HAP-1 (cell line): ENCODE data around the gene COMP.

Source experiments
- DNase-seq, 2 experiments: peaks; one replicate each; pipeline ENCODE4 v3.0.0-alpha.2; 2016 to 2020; ENCODE audit warnings: low spot score in 2 of 2
- H3K27me3 ChIP-seq: fragments of 250-450 bp; sonication (Bioruptor Pico); 2 replicates; pipeline ENCODE4 v1.5.1; 2020; ENCODE audit warnings: low read depth, mild to moderate bottlenecking, moderate library complexity
- H3K36me3 ChIP-seq: fragments of 250-450 bp; sonication (Bioruptor Pico); replicated peaks from 2 replicates; pipeline ENCODE4 v1.5.1; 2020; ENCODE audit warnings: mild to moderate bottlenecking
- H3K4me1 ChIP-seq: fragments of 250-450 bp; sonication (Bioruptor Pico); 2 replicates; pipeline ENCODE4 v1.5.1; 2020; ENCODE audit warnings: mild to moderate bottlenecking
- H3K4me3 ChIP-seq: fragments of 250-450 bp; sonication (Bioruptor Pico); 2 replicates; pipeline ENCODE4 v1.5.1; 2020; ENCODE audit warnings: mild to moderate bottlenecking, moderate library complexity
- H3K9me3 ChIP-seq: fragments of 250-450 bp; sonication (Bioruptor Pico); 2 replicates; pipeline ENCODE4 v1.5.1; 2020; ENCODE audit warnings: mild to moderate bottlenecking, moderate library complexity
- in situ Hi-C: fragments of 300-500 bp; cut with MboI; formaldehyde crosslinking; loops from 3 replicates; pipeline ENCODE4 v1.14.3; 2020; ENCODE audit warnings: low sequenced_read_pairs, inconsistent platforms, mixed read lengths

Gene COMP

DNA sequence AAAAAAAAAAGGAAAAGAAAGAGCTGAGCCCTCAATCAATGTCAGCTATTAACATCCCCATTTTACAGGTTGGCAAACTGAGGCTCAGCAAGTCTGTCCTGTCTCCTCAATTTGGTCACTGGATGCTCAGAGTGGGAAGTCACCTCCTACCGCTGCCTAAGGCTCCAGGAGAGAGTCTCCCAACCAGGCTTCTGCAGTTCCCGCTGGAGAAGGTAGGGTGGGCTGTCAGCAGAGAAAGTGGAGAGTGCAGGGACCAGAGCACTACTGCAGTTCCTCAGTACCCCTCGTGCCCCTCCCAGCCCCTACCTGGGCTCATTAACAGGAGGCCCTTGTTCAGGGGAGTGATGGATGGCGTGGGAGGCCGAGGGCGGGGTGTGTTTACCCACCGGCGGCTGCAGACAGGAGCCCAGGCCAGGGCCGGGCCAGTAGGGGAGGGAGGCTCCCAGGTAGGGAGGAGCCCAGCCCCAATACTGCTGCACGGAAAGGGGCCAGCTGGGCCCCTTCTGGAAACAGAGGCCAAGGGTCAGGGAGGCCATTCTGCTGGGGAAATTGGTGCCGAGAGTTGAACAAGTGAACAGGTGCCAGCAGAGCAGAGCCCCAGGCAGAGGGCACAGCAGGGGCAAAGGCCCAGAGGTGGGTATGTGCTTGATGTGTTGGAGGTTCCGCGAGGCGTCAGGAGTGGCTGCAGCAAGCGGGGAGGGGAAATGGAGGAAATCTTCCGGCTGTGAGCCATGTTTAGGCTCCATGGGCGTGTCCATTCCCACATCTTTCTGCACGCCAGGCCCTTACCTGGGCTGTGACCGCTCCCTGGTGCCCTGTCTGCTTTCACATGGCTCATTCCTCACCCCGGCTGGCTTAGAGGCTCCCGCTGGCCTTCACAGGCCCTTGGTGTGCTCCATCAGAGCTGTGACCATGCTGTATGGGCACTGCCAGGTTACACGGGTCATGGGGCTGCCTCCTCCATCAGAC lies 7.6 kb upstream of the COMP start:
- no peaks in the 10 kb centered on the region for H3K27me3 ChIP-seq
- no peaks in the 10 kb centered on the region for H3K9me3 ChIP-seq
- H3K36me3 ChIP-seq, result no peaks in the 10 kb centered on the region
- H3K4me3 ChIP-seq, result no peak overlapping the region
- no peak for DNase-seq
- in situ Hi-C loops, result no loop called here
- no peaks in the 10 kb centered on the region for H3K4me1 ChIP-seq

DNA sequence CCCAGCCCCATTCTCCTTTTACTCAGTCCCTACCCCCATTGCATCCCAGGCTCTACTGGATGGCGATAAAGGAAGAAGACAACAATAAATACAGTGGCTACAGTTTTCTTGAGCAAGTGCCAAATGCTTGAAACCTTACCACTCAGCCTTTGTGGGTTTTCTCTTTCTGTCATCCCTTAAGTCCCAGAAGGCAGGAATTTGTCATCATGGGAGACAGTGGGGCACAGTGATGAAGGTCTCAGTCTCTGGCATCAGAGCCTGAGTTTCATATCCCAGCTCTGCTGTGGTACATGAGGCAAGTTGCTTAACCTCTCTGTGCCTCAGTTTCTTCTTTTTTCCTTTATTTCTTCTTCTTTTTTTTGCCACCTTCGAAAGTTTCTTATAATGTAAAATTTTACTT lies 5.1 kb upstream of the COMP start:
- Histone ChIP-seq H3K36me3 (no peaks in the 10 kb centered on the region), H3K27me3 (no peaks in the 10 kb centered on the region; the same call in 1 of the 2 replicates), H3K4me1 (no peaks in the 10 kb centered on the region), H3K9me3 (no peaks in the 10 kb centered on the region), H3K4me3 (no peak overlapping the region)
- DNase-seq, result no peak
- in situ Hi-C loops, result no loop called here

DNA sequence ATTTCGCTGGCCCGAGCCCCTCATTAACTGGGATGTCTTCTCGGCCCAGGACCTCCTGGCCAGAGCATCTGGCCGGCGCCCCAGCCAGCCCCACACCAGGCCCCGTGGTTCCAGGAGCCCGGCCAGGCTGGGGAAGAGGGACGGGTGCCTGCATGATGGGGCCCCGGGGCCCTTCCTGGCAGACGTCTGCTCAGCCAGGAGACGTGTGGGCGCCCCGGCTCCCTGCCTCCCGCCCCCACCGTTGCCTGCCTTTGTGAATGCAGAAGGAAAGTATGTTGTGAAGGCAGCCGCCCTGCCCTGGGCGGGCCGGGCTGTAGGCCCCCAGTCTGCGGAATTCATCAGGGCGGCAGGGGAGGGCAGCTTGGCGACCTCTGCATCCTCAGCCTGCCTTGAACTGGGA lies 4.4 kb upstream of the COMP start:
- Histone ChIP-seq H3K9me3 (no peaks in the 10 kb centered on the region), H3K4me1 (peaks cover 3% of the 10 kb centered on the region), H3K27me3 (peaks cover 6% of the 10 kb centered on the region), H3K4me3 (no peak overlapping the region), H3K36me3 (no peaks in the 10 kb centered on the region)
- in situ Hi-C loops, result no loop called here
- no peak for DNase-seq

DNA sequence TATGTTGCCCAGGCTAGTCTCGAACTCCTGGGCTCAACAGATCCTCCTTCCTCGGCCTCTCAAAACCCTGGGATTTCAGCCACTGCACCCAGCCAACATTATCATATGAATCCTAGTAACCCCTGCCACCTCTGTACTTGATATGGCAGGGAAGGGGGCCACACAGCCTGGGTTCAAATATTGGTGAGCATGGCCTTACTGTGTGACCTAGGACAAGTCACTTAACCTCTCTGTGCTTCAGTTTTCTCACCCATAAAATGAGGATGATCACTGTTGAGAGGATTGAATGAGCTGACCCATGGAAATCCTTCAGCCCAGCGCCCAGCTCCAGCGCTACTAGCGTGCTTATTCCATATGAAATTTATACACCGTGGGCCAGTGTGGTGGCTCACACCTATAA lies 3.6 kb upstream of the COMP start:
- Histone ChIP-seq H3K4me1 (peaks cover 6% of the 10 kb centered on the region), H3K36me3 (no peaks in the 10 kb centered on the region), H3K27me3 (peaks cover 11% of the 10 kb centered on the region), H3K9me3 (no peaks in the 10 kb centered on the region), H3K4me3 (no peak overlapping the region)
- DNase-seq, result no peak
- in situ Hi-C loops, result no loop called here

DNA sequence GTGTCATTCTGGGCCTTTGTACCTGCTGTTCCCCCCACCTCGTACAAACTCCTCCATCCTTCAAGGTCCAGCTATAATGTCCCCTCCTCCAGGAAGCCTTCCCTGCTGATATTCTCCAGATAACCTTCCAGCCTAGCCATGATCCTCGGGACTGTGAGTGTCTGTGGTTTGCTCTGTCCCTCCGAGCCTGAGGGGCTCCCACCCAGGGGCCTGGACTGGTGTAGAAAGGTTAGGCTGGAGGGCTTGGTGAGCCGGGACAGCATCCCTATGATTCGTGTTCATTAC lies 2.9 kb upstream of the COMP start:
- H3K4me1 ChIP-seq, result peaks cover 6% of the 10 kb centered on the region
- H3K36me3 ChIP-seq, result no peaks in the 10 kb centered on the region
- DNase-seq, result no peak
- no peak overlapping the region for H3K4me3 ChIP-seq
- no peaks in the 10 kb centered on the region for H3K9me3 ChIP-seq
- in situ Hi-C loops, result no loop called here
- peaks cover 14% of the 10 kb centered on the region for H3K27me3 ChIP-seq

DNA sequence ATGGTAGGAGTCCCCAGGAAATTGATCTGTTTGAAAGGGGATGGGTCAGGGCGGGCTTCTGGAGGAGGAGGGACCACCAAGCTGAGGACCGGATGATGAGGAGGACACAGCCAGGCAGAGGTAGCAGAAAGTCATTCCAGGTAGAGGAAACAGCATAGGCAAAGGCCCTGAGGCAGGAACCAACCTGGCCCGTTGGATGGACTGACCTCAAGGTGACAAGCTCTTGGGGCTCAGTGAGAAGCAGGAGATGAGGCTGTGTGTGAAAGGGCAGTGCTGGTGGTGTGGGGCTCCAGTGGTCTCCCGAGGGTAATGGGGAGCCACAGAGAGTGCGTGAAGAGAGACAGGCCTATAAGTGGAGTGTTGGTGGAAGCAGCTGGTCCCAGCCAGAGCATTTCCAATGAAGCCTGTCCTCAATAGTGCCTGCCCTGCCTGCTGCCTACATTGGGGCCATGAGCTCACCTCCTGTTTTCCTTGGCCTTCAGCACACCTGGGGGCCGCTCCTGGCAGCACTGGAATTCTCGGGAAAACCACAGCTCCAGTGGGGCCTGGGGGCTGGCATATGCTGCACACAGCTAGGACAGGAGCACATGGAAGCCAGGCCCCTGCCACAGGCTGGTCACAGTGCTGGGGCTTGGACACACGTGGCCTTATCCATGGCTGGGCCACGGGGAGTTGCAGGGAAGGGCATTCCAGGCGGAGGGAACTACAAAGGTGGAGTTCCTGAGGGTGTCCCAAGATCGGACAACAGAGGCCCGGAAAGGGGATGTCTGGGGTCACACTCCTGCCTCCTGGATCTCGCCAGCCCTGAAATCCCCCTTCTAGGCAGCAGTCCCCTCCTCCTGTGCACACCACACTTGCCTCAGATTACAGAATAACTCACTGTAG lies 2.3 kb upstream of the COMP start:
- Histone ChIP-seq H3K9me3 (no peaks in the 10 kb centered on the region), H3K4me1 (peaks cover 6% of the 10 kb centered on the region), H3K27me3 (peaks cover 17% of the 10 kb centered on the region), H3K4me3 (no peak overlapping the region), H3K36me3 (no peaks in the 10 kb centered on the region)
- no peak for DNase-seq
- in situ Hi-C loops, result no loop called here

DNA sequence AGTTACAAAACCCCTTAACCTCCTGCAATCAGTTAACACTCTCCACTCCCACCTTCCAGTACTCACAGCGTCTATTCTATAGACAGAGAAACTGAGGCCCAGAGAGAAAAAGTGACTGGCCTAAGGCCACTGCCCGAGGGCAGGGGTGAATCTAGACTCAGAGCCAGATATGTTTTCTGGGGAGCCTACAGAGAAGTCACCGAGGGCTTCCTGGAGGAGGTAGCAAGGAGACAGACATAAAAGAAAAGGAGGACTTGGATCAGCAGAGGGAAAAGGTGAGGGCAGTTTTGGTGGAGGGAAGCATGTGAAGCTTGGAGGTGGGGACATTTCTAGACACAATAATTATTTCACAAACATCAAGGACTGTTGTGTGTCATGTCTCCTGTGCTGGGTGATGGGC lies 1.6 kb upstream of the COMP start:
- DNase-seq, result no peak
- in situ Hi-C loops, result no loop called here
- H3K9me3 ChIP-seq, result peaks cover 1% of the 10 kb centered on the region; the same call in 1 of the 2 replicates
- H3K27me3 ChIP-seq, result peaks cover 17% of the 10 kb centered on the region
- H3K4me3 ChIP-seq, result no peak overlapping the region
- H3K4me1 ChIP-seq, result peaks cover 6% of the 10 kb centered on the region
- no peaks in the 10 kb centered on the region for H3K36me3 ChIP-seq

DNA sequence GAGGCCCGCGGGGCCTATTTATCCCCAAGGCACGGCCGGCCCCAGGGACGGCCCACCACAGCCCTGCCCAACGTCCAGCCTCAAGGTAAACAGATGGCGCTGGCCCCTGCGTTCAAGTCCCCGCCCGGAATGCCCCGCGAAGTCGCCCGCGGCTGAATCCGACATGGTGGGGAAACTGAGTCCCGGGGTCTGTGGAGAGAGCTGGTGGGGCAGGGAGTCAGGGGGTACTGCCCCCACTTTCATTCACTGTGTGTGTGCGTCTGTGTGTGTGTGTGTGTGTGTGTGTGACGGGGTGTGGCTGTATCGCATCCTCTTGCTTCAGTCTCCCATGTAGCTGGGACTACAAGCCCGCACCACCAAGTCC lies 192 bp upstream of the COMP start:
- in situ Hi-C loops, result no loop called here
- DNase-seq, result no peak
- H3K4me1 ChIP-seq, result peaks cover 6% of the 10 kb centered on the region
- no peaks in the 10 kb centered on the region for H3K36me3 ChIP-seq
- peaks cover 3% of the 10 kb centered on the region; the same call in 1 of the 2 replicates for H3K9me3 ChIP-seq
- H3K27me3 ChIP-seq, result peaks cover 17% of the 10 kb centered on the region
- H3K4me3 ChIP-seq, result peak overlapping the region; percentile 35; the same call in 1 of the 2 replicates

DNA sequence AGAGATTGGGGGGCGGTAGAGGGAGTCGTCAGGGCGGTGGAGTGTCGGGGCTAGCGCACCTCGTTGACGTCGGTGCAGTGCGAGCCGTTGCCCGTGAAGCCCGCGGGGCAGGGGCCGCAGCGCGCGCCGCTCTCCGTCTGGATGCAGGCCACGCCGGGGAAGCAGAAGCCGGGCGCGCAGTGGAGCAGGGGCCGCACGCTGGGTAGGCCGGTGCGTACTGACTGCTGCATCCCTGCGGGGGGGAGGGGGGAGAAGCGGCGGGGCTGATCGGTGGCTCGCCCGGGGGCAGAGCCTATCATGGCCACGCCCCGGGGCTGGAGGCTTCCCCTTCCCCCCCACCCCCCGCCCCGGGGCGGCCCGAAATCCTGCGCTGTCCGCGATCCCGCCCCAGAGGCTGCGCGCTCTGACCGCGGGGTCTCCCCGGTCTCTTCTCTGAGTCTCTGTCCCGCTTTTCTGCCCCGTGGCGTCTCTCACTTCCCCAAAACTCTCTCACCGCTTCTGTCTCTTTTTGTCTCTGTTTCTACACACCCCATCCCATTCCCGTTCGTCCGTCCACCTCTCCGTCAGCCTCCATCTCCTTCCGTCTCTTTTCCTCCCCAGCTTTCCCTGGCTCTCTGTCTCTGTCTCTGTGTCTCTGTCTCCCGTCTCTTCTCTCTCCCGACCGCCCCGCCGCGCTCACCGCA lies 1.1 kb downstream of the COMP start:
- in situ Hi-C loops, result no loop called here
- Histone ChIP-seq H3K36me3 (no peaks in the 10 kb centered on the region), H3K27me3 (peaks cover 17% of the 10 kb centered on the region), H3K4me1 (peaks cover 9% of the 10 kb centered on the region), H3K4me3 (peak overlapping the region; percentile 35), H3K9me3 (peaks cover 3% of the 10 kb centered on the region; the same call in 1 of the 2 replicates)
- peak; percentile 51 to 90 for DNase-seq

DNA sequence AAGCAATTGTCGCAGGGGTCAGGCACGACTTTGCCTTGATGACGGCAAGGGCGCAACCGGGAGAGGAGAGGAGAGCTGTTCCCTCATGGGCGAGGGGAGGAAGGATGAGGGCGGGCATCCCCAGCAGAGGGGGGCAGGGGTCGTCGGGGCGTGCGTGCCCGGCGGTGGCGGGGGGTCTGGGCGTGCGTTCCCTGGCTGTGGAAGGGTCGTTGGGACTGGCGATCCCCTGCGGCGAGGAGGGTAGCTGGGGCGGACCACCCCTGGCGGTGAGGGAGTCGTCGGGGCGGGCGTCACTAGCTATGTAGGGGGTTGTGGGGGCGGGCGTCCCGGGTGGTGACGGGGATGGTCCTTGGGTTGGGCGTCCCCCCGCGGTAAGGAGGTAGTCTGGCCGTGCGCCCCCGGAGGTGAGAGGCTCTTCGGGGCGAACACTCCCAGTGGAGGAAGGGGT lies 1.7 kb downstream of the COMP start:
- Histone ChIP-seq H3K36me3 (no peaks in the 10 kb centered on the region), H3K27me3 (peaks cover 17% of the 10 kb centered on the region), H3K4me3 (peak overlapping the region; percentile 35), H3K9me3 (peaks cover 3% of the 10 kb centered on the region; the same call in 1 of the 2 replicates), H3K4me1 (peaks cover 9% of the 10 kb centered on the region)
- in situ Hi-C loops, result no loop called here
- no peak for DNase-seq

DNA sequence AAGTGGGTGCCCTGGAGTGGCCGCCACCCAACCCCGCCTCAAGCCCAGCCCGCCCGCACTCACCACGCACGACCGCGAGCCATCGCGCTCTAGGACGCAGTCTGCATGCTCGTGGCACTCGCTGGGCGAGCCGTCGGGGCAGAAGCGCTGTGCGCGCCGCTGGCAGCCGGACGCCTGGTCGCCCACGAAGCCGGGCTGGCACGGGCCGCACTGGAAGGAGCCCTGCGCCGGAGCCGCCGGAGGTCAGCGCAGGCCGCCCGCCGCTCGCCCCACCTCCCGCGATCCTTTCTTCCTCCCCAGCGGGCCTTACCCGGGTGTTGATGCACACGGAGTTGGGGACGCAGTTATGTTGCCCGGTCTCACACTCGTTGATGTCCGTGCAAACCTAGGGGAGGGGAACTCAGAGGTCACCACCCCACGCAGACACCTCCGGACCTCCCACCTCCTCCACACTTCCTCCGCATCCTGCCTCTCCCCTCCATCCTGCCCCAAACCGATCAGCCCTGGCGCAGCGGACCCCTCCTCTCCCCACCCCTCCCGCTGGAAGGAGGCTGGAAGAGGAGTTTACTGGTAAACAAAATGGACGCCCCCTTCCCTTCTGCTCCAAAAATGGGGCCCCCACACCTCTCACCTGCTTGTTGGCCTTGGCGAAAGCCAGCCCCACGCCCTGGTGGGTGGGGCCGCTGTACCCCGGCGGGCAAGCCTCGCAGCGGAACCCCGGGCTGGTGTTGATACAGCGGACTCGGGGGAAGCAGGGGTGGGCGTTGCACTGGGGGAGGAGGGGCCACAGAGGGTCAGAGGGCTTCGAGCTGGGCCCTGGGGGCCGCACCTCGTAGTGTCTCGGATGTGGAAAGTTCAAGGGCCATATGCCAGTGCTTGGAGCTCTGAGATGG lies 2.3 kb downstream of the COMP start:
- Histone ChIP-seq H3K36me3 (no peaks in the 10 kb centered on the region), H3K4me1 (peaks cover 9% of the 10 kb centered on the region), H3K9me3 (peaks cover 3% of the 10 kb centered on the region; the same call in 1 of the 2 replicates), H3K27me3 (peaks cover 17% of the 10 kb centered on the region), H3K4me3 (no peak overlapping the region; the same call in 1 of the 2 replicates)
- in situ Hi-C loops, result no loop called here
- DNase-seq, result no peak

DNA sequence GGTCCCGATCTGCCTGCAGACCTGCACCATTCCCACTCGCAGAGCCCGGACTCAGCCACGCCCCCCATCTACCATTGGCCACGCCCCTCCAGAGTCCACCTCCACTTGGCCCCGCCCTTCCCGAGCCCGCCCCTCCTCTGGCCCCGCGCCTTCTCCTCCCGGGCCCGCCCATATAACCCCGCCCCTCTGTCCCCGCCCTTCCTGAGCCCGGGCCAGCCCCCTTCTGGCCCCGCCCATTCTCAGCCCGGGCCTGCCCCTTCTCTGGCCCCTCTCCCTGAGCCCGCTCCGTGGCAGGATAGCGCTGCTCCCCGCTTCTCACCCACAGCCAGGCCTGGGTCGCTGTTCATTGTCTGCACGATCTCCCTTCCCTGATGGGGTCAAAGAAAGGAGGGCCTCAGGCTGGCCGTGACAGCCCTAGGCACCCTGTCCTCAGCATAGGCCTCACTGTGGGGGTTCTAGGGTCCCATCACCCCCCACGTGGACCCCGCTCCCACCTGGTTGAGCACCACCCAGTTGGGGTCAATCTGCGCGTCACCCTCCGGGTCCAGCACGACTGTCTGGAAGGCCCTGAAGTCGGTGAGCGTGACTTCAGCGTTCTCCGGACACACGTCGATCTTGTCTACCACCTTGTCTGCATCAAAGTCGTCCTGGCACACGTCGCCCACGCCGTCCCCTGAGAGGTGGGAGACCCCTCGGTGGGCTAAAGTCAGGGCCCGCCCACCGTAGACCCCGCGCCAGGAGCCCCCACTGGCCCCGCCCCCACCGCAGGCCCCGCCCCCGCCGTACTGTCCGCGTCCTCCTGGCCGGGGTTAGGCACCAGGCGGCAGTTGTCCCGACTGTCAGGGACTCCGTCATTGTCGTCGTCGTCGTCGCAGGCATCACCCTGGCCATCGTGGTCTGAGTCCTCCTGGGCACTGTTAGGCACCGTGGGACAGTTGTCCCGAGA lies 5.7 kb downstream of the COMP start:
- Histone ChIP-seq H3K4me1 (peaks cover 5% of the 10 kb centered on the region), H3K9me3 (peaks cover 3% of the 10 kb centered on the region; the same call in 1 of the 2 replicates), H3K27me3 (peaks cover 12% of the 10 kb centered on the region), H3K36me3 (no peaks in the 10 kb centered on the region), H3K4me3 (no peak overlapping the region)
- in situ Hi-C loops, result no loop called here
- peak; percentile 75 to 98 for DNase-seq
